EH (cell line): Measurements from ENCODE around the gene PUM1.
A peak's percentile ranks its signal among the peaks of the same experiment; 100 is the strongest.

ENCODE experiments used
- DNase-seq: peaks from one replicate; pipeline ENCODE4 v3.0.0-alpha.2; 2015; ENCODE audit warnings: low read depth

The PUM1 gene

DNA sequence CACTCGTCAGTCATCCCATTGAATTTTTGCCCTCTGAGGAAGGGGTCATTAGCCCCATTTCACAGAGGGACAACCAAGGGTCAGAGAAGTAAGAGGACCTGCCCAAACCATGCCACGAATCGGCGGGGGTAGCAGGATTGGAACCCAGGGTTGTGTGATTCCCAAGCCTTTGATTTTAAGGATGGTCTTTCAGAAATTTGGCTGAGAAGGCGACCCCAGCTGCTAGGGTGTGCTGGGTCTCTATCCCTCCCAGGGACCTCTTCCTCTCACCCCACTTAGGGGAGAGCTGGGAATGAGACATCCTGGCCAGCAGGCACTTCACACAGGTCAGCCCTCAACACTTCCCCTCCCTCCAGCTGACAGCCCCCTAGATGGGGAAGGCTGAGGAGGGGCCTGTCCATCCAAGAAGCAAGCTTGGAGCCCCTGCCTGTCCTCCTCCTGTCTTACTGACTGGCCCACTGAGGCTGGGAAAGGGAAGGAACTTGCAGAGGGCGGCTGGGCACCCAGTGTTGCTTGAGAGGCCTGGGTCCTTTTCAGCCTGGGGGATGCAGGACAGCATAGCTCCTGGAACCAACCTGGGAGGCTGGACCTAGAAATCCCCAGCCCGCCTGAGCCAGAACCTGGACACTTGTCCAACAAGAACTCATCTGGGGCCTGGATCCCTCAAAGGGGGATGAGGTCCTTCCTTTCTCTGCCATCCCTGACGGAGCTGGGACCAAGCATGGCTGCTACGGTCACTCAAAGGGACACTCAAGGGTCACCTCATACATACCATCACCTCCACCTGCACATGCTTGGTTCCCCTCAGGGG, 158.7 kb downstream of the PUM1 start:
- DNase-seq, result no peak

DNA sequence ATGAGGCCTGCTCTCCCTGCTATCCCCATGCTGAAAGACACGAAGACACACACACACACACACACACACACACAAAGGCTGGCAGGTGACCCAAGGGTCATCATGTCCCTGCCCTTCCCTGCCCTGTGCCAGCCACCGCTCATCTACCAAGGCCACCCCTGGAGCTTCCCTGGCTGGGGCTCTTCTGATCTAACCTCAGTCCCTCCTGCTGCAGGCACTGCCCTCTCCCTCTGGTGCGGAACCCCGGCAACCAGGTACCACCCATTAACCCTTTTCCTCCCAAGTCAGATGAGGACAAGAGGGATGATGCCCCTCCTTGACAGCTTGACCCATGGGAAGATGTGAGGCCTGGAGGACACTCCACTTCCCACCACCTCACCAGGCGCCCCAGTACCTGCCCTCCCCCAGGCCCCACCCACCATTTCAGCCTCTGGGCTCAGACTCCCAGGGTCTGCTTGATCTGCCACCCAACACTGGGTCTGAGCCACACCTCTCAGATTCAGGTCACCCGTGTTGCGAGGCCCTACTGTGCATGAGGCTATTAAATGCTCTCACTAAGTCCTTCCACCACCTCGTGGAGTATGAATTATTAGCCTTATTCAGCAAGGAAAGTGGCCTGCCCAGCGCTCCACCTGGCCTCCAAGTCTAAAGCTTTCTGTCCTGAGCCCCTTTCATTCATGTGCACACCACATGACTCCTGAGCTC, 159.4 kb downstream of the PUM1 start:
- DNase-seq, result no peak

DNA sequence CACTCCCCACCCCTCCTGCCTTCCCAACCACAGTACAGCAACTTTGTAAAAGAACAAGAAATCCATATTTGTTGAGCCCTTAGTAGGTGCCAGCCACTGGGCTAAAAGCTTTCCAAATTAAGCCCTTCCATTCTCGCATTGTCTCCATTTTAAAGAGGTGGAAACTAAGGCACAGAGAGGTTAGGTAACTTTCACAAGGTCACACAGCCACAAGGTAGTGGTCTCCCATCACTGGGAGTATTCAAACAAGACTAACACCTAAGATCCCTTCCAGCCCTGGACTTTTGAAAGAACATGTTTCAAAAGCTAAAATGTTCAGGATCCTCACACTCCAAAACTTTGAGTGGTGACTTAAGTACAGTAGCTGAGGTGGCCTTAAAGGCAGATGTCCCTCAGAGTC, 160.1 kb downstream of the PUM1 start:
- DNase-seq, result no peak

DNA sequence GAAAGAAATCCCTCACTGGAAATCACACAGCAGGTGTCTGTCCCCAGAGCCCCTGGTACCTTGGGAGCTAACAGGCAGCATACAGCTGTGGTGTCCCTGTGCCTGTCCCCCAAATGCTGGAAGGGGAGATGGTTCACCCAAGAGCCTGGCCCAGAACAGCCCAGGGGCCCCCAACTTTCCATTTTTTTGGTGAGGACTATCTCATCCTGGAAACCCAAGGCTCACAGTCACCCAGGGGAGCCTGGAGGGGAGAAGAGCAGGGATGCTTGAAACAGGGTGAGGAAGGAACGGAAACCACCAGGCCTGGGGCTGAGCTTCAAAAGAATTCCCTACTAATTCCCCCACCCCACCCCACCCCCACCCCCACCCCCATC, 160.6 kb downstream of the PUM1 start:
- no peak for DNase-seq

DNA sequence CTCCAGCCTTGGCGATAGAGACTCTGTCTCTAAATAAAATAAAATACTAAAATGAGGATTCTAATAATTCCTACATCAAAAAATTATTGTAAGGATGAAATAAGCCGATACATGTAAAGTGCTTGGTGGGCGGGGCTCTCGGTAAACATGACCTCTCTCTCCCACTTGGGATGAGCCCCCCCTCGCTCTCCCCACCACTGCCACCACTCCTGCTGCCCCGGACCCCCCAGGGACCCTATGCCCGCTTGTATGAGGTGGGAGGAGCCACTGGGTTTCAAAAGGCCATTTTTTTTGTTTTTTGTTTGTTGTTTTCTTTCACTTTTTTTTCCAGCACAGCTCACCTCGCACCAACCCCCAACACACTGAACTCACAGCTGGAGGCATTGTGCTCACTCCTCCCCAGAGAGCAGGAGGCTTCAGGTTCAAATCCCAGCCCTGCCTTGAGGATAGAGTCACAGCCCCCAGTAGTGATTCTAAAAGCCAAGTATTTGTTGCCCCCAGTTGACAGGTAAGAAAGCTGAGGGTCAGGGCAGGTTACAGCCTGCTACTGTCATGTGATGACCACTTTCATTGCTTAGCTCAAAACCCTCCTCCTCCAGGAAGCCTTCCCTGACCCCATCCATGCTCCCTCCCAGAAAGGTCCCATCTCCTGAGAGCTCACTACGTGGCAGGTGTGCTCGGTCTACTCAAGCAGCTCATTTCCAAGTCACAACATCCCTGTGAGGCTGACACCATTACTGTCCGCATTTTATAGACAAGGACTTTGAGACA, 161.1 kb downstream of the PUM1 start:
- no peak for DNase-seq

DNA sequence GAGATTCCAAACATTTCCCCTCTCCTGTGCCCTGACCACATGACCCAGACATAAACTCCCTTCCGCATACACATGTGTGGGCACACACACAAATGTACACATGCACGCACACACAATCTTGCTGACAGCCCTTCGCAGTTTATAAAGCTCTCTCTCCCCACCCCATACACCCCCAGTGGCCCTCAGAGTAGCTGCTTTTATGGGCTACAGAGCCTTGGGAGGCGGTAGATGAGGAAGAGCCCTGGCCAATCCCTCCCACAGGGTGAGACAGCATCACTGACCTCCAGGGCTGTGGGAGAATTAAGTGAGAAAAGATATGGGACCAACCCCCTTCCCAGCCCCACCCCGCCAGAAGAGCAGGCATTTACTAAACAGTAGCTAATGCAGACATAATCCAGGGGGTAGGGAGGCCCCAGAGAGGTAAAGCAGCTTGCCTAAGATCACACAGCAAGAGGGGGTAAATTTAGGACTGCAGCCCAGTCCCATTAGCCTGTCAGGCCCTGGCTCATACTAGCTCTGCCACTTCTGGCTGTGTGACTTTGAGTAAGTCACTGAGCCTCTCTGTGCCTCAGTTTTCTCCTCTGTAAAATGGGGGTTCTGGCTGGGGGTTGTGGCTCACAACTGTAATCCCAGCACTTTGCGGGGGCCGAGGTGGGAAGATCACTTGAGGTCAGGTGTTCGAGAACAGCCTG, 162.0 kb downstream of the PUM1 start:
- DNase-seq, result peak; percentile 66

DNA sequence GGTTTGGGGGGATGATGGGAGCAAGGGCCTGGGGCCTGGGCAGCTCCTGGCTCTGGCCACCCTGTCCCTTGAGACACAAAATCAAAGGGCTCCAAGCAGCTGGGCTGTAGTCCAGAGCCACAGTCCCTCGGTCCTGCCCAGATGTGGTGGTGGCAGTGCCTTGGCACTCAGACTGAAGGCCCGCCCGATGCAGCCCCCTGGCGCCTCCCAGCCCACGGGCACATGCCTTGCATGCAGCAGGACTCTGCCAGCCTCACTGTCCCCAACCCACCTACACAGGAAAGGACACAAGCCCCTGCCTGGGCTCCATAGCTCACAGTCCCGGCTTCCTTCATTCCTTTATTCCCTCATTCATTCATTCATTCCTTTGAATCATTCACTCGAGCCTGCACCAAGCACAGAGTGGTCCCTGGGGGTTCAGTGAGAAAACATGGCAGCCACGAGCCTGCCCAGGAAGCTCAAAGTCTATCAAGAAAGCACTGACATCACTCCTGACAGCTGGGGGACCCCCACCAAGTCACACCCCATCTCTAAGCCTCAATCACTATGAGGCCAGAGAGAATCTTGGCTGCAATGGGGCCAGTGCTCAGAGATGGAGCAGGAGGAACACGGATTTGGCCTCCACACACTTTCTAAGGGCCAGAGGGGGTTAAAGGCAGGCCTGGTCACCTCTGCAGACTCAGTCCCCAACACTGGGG, 162.8 kb downstream of the PUM1 start:
- no peak for DNase-seq

DNA sequence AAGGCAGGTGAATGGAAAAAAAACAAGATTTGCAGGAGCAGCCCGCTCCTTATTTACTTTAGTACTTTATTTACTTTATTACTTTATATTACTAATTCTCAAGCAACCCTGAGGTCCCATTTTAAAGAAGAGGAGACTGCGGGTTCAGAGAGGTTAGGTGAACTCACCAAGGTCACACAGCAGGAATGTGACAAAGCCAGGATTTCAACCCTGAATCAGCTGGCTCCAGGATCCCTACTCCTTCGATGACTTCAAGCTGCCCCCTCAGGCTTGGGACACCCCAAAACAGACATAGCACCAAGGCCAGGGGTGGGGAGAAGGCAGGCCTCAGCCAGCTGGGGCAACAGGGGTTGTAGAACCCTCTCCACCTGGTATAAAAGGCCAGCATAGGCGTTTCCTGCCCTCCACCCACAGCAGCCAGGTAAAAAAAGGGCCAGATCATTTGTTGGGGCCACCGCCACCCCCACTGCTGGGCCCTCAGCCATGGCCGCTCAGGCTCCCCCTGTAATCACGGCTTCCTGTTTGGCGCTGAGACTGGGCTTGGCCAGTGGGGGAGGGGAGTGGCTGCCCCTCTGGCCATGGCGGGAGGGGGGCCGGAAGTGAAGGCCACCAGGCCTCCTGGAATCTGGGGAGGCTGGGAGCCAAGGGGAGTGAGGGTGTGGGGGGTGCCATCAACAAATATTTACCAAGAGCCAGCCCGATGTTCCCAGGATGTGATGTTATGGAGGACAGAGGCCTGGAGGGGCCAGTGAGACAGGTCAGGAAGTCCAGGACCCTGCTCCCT, 163.5 kb downstream of the PUM1 start:
- DNase-seq, result peak; percentile 66

DNA sequence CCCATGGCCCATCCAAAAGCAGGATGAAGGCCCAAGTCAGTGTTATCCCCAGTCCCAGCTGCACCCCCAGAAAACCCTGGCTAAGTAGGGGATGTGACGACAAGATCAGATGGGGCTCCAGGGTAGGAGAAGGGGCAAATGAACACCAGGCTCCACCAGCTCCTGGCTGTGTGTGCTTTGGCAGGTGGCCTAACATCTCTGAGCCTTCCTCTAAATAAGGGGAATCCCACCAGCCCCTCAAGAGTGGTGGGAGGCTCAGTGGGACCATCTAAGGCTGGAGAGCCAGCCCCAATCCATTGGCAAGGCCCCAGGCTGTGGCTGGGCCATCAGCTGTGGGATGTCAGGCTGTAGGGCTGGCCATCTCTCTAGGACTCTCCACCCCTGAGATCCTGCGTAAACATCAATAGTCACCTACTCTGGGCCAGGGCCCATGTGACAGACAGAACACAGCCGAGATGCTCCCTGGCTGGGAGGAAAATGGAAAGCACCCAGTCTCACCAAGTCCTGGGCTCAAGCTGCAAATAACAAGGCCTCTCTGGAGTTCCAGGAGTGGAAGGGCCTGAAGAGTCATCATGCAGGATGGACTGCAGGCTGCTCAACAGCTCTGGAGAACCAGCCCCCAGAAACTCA, 164.5 kb downstream of the PUM1 start:
- DNase-seq, result no peak

DNA sequence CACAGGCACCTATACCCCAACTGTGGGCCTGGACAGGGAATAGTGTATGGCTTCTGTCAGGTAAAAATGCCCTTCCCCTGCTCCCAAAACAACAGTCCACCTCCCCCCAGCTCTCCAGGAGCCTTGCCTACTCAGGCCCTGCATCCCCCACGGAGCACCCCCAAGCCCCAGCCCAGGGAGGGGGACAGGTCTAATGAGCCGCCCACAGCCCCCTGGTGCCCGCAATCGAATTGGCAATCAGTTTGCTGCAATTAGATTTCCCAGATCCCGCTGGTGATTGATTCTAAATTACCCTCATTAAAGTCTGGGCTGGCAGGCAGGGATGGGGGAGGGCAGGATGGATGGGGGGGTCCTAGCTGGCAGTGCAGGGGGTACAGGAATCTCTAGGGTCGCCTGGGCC, 165.0 kb downstream of the PUM1 start:
- no peak for DNase-seq

DNA sequence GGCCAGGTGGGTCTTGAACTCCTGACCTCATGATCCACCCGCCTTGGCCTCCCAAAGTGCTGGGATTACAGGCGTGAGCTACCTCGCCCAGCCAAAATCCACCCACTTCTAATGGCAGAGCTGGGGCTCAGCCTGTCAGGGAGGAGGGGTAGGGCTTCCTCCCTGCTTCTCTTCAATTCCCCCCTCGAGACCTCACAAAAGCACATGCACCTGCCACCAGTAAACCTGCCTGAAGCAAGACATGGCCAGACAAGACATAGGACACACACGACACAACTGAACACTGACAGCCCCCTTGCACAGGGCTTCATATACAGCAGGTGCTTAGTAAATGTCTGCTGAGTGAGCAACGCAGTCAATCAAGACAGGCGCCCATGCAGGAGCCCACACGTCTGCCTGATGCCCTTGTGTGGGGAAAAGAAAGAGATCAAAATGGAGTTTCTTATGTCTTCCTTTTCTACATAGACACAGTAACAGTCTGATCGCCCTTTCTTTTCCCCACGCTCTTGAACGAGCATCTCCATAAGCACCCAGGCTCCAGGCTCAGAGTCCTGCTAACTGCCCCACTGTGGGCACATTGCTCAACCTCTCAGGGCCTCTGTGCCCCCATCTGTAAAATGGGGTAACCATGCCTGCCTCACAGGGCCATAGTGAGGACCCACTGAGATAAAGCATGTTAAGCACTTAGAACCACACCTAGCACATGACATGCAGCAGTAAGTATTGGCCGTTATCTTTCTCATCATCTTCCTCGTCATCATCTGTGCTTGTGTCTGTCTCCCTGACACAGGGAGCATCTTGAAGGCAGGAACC, 165.7 kb downstream of the PUM1 start:
- DNase-seq, result no peak

DNA sequence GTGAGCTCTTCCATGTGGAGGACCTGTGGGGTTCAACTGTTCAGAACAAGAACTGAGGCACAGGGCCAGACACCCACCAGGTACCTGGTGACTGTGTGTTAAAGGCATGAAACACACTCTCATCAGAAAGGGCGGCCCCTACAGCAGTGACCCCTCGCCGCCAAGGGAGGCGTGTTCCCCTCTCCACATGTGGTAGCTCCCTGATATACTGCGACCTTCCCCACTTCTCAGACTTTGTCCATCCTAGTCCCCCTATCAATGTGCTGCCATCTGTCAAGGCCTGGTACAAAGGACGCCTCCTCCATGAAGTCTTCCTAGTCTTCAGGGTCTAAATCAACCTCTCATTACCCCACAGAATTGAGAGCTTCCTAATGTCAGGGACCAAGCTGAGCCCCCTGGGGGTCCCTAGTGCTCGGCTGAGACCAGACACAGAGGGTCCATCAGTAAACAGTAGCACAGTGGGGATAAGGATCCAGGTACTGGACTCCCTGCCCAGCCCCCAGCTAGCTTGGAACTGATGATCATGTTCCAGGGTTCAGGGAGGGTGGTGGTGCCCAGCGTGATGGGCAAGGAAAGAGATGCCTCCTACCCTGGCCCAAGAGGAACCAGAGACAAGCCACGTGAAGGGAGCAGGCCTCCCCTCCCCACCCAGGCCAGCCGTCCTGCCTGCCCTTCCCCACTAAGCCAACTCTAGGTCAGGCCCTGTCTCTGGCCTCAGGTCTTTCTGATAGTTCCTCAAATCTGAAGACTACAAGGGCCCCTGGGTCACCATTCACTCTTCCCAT, 167.3 kb downstream of the PUM1 start:
- DNase-seq, result no peak

DNA sequence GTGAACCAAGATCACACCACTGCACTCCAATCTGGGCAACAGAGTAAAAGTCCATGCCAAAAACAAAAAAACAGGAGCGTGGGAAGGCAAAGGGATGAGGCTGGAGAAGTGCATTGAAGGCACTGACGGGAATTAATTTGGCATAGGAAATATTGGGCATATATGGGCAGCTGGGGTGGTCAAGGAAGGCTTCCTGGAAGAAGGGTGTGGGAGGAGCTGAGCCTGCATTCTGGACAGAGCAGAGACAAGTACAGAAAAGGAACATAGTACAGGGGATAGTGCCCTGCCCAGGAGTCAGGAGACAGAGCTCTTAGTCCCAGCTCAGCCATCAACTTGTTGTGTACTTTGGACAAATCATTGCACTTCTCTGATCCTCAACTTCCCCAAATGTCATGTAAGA, 168.6 kb downstream of the PUM1 start:
- no peak for DNase-seq

DNA sequence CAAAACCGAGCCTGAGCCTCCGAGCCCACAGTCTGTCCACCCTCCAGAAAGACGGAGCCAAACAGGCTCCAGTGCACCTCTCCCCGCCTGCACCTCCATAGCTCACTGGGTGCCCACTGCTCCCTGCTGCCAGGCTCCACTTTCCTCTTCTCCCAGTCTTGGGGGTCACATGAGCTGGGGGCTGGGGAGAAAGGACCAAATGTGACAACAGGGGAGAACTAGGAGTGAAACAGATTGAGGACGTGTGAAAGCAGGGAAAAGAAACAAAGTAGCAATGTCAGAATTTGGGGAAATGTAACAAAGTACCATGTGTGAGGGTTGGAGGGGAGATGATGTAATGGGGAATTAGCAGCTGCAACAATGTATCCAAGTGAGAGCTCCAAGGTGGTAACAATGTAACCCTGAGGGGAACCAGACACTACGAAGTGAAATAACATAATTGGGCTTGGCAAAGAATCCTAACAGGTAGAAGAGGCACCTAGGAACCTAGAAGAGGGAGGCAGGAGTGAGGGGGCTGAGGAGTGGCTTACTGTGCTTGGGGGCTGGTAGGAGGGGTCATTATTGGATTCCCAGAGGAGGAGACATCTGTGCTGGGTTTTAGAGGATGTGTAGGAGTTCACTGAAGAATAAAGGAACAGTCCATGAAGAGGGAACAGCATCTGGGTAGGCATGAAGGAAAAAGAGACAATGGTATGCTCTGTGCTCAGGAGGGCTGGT, 169.4 kb downstream of the PUM1 start:
- no peak for DNase-seq

DNA sequence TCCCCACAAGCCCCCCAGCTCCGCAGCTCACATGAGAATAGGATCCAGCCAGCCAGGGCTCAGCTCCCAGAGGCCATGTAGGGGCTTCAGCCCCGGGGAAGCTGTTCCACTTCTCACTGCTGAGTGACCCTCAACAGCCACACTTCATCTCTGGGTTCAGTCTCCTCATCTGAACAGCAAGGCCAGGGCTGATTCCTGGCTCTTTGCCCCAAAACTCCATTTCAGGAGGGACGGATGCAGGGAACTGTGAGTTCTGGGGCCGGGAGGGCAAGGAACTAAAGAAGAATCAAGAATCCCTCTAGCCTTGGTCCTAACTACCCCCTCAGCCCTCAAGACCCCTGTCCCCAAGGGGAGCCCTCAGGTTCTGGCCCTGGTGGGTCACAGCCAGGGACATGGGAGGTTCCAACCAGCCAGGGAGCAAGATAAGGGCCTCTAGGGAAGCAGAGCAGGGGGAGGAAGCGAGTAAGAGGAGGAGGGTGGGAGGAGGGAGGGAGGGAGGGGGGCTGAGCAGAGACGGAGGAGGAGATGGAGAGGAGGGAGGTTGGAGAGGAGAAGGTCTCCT, 170.1 kb downstream of the PUM1 start:
- DNase-seq, result no peak

DNA sequence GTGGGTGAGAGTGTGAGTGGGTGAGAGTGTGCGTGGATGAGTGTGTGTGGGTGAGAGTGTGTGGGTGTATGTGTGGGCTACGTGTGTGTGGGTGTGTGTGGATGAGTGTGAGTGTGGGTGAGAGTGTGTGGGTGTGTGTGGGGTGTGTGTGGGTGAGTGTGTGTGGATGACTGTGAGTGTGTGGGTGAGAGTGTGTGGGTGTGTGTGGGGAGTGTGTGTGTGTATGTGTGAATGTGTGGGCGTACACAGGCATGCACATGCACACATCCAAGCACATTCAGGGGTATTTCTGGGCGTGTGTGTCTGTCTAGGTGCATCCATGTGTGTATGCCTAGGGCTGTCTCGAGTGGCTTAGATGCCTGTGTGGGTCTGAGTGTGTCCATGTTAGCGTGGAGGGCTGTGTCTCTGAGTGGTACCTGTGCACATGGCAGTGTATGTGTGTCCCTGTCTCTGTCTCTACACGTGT, 171.0 kb downstream of the PUM1 start:
- DNase-seq, result no peak

DNA sequence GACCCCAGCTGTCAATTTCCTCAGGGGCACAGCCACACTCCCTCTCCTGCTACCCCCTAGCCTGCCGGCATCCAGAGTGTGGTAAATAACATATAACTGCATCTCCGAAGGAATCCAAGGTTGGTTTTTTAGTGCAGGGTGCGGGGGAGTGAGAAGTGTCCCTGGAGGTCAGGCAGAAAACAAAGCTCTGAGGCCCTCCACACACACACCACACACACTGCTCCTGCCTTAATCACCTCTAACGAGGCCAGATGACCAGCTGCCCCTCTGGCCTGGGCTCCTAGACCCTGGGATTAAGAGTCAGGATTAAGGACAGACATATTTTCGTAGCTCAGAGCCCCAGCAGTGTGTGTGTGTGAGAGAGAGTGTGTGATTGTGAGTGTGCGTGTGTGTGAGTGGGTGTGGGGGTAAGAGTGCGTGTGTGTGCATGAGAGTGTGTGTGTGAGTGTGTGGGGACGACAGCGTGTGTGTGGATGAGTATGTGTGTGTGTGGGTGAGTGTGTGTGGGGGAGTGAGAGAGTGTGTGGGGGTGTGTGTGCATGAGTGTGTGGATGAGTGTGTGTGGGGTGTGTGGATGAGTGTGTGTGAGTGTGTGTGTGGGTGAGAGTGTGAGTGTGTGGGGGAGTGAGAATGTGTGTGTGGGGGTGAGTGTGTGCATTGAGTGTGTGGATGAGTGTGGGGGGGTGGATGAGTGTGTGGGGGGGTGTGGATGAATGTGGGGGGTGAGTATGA, 171.6 kb downstream of the PUM1 start:
- no peak for DNase-seq
